SKM-1 treated with dmso at 0.1 percent for 144 hours (cell line): ENCODE measurements around the gene SCCPDH.

ENCODE experiments used
- DNase-seq: peaks from one replicate; lab custom pipeline; 2025; ENCODE audit not compliant: unreplicated experiment; lab: John Stamatoyannopoulos, UW

The SCCPDH gene, protein sequence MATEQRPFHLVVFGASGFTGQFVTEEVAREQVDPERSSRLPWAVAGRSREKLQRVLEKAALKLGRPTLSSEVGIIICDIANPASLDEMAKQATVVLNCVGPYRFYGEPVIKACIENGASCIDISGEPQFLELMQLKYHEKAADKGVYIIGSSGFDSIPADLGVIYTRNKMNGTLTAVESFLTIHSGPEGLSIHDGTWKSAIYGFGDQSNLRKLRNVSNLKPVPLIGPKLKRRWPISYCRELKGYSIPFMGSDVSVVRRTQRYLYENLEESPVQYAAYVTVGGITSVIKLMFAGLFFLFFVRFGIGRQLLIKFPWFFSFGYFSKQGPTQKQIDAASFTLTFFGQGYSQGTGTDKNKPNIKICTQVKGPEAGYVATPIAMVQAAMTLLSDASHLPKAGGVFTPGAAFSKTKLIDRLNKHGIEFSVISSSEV

GRCh38 chr1:246724016-246724730, at the start of gene SCCPDH:
SCCPDH (plus strand) TSS chr1:246724409; CDS start chr1:246724423, 14 bp downstream.
- peak; percentile 87 for DNase-seq

- DNase-seq: no peak
Measured at GRCh38 chr1:246677842-246678241, 46.4 kb upstream of the SCCPDH start.

- no peak for DNase-seq
Measured at GRCh38 chr1:246678816-246679793, 45.1 kb upstream of the SCCPDH start.

DNA sequence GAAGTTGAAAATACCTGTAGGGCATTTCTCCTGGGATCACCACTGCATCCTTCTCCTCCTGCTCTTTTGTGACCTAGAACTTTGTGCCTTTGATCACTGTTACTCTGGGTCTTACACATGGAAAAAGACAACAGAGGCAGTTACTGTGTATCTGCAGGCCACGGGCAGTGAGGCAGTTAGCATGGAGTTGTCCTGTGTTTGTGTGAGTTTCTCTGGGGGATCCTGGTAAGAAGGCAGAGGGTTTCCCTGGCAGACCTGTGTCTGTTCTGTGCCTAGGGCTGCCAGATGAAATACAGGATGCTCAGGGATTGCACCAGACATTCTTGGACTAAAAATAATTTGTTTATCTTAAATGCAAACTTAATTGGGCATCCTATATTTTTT, 44.4 kb upstream of the SCCPDH start:
- no peak for DNase-seq

DNA sequence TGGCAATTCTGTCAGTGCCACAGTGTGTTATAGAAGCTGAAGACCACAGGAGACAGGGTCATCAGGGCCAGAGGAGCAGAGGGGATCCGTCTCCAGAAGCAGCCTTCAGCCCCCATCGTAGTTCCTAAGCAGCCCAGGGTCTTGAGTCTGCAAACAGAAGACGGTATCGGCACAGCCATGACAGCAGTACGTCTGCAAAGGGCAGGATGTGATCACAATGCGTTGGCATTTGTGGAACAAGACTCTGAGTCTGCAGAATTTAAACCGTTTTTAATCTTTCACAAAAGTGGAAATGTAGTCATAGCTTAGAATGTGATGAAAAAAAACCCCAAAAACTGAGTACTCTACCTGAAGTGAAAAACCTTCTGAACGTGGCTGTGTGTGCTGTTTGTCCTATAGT, 44.0 kb upstream of the SCCPDH start:
- no peak for DNase-seq

- DNase-seq: no peak
Measured at GRCh38 chr1:246680696-246681130, 43.5 kb upstream of the SCCPDH start.

- DNase-seq: no peak
Measured at GRCh38 chr1:246681900-246682895, 42.0 kb upstream of the SCCPDH start.

DNA sequence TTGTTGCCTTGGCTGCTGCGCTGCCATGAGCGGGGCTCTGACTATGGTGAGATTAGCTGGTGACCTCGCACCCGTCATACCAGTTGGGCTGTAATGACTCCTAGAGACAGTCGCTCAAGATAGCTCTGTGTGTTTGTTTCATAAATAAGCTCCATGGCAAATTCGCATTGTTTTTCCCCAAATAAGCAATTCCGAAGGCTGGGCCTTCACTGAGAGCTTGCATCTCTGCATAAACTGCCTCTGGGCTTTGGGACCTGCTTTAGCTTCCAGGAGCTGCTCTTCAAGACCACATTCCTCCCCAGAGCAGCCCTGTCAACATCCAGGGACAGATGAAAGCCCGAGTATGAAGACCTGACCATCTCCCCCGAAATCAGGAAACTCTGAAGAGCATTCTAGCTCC, 40.7 kb upstream of the SCCPDH start:
- DNase-seq: no peak

DNA sequence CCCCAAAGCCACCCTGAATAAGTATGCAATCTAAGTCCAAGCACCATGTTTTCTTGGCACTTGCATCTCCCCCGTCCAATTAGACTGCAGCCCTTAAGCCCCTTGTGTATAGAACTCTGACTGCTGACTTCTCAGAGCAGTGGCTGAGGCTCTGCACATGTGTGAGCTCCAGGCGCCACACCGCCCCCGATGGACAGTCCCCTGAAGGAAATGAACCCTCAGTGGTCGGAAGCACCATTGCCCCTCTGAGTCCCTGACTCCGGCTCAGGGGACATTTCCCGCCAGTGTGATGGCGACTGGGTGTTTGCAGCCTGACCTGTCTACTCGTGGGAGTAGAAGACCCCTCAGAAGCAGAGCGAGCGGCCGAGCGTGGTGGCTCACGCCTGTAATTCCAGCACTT, 37.2 kb upstream of the SCCPDH start:
- no peak for DNase-seq

GRCh38 chr1:246689409-246690008, 34.7 kb upstream of the SCCPDH start:
- peak; percentile 94 for DNase-seq

DNA sequence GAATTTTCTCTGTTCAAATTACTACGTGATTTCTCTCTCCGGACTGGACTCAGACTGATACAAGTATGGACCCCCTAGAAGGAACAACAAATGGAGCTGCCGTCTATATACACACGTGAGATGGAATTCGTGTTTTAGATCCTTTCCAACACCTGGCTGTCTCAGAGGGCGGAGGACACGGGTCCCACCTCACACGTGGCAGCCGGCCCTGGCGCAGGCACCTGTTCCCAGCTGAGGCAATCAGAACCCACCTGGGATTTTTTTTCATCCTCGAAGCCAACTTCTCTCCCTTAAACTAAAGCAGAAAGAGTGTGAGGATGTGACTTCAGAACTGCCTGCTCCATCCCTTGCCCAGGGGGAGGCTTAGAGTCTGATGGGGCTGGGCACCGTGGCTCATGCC, 34.1 kb upstream of the SCCPDH start:
- no peak for DNase-seq

GRCh38 chr1:246691622-246692495, 32.4 kb upstream of the SCCPDH start:
- no peak for DNase-seq

- DNase-seq: peak; percentile 40
Measured at GRCh38 chr1:246694213-246694895, 29.9 kb upstream of the SCCPDH start.

GRCh38 chr1:246695136-246695535, 29.1 kb upstream of the SCCPDH start:
- no peak for DNase-seq

- DNase-seq: no peak
Measured at GRCh38 chr1:246695666-246696065, 28.5 kb upstream of the SCCPDH start.

DNA sequence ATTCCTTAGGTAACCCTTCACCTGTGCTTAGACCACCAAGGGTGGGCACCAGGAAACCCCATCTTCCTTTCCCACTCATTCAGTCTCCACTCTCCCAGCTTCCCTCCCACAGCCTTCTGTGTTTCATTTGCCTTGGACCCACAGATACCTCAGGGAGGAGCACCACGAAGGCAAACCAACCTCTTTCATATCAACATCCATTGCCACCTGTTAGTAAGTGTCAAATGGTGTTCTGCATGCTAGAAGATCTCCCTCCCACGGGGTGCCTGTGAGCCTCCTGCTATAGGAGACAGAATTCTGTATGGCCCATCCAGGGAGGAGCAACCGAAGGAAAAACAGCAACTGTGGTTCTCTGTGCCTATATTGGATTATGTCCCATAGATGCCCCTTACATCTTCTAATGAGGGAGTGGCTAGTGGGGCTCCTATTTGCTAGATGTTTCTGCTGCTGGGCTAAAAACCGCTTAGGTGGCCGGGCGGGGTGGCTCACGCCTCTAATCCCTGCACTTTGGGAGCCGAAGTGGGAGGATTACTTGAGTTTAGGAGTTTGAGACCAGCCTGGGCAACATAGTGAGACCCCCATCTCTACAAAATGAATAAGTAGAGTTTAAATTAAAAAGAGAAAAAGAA, 25.6 kb upstream of the SCCPDH start:
- no peak for DNase-seq

- peak; percentile 98 for DNase-seq
Measured at GRCh38 chr1:246699095-246699735, 25.0 kb upstream of the SCCPDH start.
